Muscle layer of colon (tissue), 2 donors: Measurements from ENCODE around the gene EID3.

Experiments
- H3K27ac ChIP-seq: one replicate; pipeline ENCODE4 v1.7.0; 2013; ENCODE audit warnings: low read depth, mild to moderate bottlenecking, low read length, moderate library complexity
- H3K27me3 ChIP-seq, 2 donors: one replicate each; pipeline ENCODE4 v1.7.0; 2013; ENCODE audit warnings: low read length in 2 of 2, mild to moderate bottlenecking in 2 of 2; ENCODE audit not compliant: insufficient read depth in 2 of 2, control insufficient read depth in 1 of 2
- H3K36me3 ChIP-seq: one replicate; pipeline ENCODE4 v1.7.0; 2013; ENCODE audit warnings: mild to moderate bottlenecking, low read length; ENCODE audit not compliant: insufficient read depth
- H3K4me1 ChIP-seq: one replicate; pipeline ENCODE4 v1.7.0; 2013; ENCODE audit warnings: mild to moderate bottlenecking, low read length; ENCODE audit not compliant: insufficient read depth
- H3K4me3 ChIP-seq, 2 donors: one replicate each; pipeline ENCODE4 v1.7.0; 2013; ENCODE audit warnings: low read length in 2 of 2, low read depth in 1 of 2, mild to moderate bottlenecking in 1 of 2, moderate library complexity in 1 of 2
- H3K9ac ChIP-seq: one replicate; pipeline ENCODE4 v1.7.0; 2013; ENCODE audit warnings: low read length
- H3K9me3 ChIP-seq: one replicate; pipeline ENCODE4 v1.7.0; 2013; ENCODE audit warnings: mild to moderate bottlenecking, low read length
- donor health status: abdominal sarcoma.
- donor health status: Adenocarcinoma of cecum.

EID3 gene

DNA sequence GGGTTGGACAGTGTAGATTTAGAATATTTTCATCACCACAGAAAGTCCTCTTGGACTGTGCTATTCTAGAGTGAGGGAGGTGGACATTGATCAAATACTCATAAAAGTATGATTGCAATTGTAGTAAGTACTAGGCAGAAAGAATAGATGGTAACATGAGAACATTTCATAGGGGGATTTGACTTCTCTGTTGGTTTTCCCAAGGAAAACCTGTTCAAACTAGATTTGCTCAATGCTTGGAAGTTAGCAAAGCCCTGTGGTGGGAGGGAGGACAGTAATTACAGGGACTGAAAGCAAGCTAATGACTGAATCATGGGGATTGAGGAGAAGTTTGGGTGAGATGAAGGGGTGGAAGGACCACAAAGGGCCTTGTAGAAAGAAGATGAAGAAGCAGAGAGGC, 24.4 kb upstream of the EID3 start:
- Histone ChIP-seq H3K9me3 (no peaks in the 10 kb centered on the region), H3K27ac (no peak overlapping the region), H3K27me3 (no peaks in the 10 kb centered on the region), H3K9ac (no peak overlapping the region), H3K4me3 (no peak overlapping the region), H3K36me3 (no peaks in the 10 kb centered on the region), H3K4me1 (peaks cover 5% of the 10 kb centered on the region)

DNA sequence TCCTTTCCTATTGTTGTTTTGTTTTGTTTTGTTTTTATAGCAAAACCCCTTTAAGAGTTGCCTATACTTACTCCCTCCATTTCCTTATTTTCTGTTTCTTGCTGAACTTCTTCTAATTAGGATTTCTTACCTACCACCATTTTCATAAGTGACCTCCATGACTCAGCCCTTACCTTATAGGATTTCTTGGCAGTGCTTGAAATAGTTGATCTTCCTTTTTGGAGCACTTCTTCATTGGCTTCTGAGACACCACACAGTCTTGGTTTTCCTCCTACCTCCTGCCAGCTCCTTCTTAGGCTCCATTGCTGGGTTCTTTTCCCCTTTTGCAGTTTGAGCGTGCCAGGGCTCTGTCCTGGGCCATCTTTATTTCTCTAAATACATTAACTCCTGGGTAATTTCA, 23.4 kb upstream of the EID3 start:
- H3K9me3 ChIP-seq: no peaks in the 10 kb centered on the region
- H3K27me3 ChIP-seq: no peaks in the 10 kb centered on the region
- no peak overlapping the region for H3K4me3 ChIP-seq
- H3K9ac ChIP-seq: no peak overlapping the region
- peaks cover 5% of the 10 kb centered on the region for H3K4me1 ChIP-seq
- H3K36me3 ChIP-seq: no peaks in the 10 kb centered on the region
- H3K27ac ChIP-seq: no peak overlapping the region

DNA sequence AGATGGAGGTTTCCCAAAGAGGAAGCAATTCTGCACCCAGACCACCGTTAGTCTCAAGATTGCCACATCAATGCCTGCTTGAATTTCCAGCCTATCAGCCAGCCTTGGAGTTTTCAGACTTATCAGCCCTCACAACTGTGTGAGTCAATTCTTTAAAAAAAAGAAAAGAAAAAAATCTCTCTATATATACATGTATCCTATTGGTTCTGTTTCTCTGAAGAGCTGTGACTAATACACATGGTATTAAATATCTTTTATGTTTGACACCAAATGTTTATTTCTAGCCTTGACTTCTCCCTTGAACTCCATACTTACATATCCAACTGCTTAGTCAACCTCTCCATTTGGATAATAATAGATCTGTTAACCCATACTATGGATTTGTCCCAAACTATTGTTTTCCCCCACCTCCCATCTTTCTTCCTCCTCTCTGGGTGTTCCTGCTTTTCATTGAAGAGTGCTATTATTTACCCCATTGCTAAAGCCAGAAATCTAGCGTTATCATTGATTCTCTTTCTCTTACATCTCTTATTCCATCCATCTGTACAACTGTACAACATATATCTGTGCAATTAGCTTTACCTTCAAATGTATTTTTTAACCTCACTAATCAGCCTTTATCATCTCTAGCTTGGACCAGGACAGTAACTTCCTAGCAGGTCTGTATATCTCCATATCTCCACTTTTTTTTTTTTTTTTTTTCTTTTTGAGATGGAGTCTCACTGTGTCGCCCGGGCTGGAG, 22.7 kb upstream of the EID3 start:
- H3K27me3 ChIP-seq: no peaks in the 10 kb centered on the region
- H3K4me3 ChIP-seq: no peak overlapping the region
- no peak overlapping the region for H3K9ac ChIP-seq
- H3K9me3 ChIP-seq: no peaks in the 10 kb centered on the region
- no peak overlapping the region for H3K27ac ChIP-seq
- peaks cover 9% of the 10 kb centered on the region for H3K4me1 ChIP-seq
- H3K36me3 ChIP-seq: no peaks in the 10 kb centered on the region

DNA sequence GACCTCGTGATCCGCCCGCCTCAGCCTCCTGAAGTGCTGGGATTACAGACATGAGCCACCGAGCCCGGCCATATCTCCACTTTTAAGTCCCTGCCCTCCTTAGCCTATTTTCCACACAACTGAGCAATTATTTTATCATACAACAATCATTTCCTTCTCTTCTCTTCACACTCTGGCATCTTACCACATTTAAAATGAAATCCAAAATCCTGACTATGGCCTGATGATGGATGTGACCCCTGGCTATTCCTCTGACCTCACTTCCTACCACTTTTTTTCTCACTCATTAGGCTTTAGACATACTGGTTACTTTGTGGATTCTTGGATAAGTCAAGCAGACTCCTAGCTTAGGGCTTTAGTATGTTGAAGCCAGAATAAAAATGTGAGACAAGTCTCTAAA, 21.9 kb upstream of the EID3 start:
- H3K4me1 ChIP-seq: peaks cover 16% of the 10 kb centered on the region
- H3K36me3 ChIP-seq: no peaks in the 10 kb centered on the region
- no peaks in the 10 kb centered on the region for H3K9me3 ChIP-seq
- H3K27me3 ChIP-seq: no peaks in the 10 kb centered on the region
- no peak overlapping the region for H3K27ac ChIP-seq
- H3K9ac ChIP-seq: no peak overlapping the region
- no peak overlapping the region for H3K4me3 ChIP-seq

DNA sequence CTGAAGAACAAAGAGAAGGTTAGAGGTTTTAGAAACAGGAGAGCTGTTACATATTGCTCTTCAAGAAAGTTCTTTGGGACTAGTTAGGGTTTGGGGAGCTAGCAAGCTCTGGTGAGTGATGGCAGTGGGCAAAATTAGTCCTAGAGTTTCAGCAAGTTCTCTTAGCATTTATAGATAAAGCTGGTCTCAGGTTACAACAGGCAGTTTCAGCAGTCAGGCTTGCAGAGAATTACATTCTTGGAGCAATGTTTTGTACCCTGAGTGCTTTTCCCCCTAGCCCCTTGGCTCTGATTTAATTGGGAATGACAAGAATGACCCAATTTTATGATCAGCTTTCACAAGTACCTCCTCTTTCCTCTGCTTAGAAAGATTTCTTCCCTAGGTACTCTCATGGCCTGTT, 21.4 kb upstream of the EID3 start:
- H3K27ac ChIP-seq: no peak overlapping the region
- H3K9me3 ChIP-seq: no peaks in the 10 kb centered on the region
- no peaks in the 10 kb centered on the region for H3K27me3 ChIP-seq
- peaks cover 16% of the 10 kb centered on the region for H3K4me1 ChIP-seq
- H3K9ac ChIP-seq: no peak overlapping the region
- no peaks in the 10 kb centered on the region for H3K36me3 ChIP-seq
- H3K4me3 ChIP-seq: no peak overlapping the region

DNA sequence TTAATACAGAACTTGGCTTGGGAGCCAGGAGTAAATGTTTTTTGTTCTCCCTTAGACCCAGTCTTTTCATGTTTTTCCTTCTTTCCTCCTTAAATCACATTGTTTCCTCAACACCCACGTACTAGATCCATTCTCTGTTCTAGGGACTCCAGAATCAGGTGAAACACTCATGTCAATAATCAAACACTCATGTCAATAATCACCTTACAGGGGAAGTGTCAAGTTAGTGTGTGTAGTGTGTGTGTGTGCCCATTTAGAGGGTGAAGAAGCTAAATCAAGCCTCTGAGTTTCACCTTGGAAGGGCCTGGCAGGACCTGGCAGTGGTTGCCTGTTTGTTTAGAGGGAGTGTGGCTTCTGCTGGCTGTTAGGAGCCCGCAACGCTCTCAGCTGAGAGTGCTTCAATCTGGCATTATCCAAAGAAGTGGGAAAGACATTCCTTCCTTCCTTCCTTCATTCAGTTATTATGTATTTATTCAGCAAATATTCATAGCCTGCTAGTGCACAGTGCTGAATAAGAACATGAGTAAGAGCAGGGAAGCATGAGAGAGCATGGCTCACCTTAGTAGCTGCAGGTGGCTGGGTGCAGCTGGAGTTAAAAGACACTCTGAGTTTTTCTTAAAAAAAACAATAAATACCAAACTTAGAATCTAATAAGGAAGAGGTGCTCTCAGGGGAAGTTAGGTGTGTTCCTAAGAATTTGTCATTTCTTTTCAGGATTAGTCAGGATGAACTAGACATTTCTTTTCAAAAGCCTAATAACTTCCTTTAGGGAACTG, 17.6 kb upstream of the EID3 start:
- H3K27me3 ChIP-seq: no peaks in the 10 kb centered on the region
- H3K36me3 ChIP-seq: no peaks in the 10 kb centered on the region
- H3K4me1 ChIP-seq: peaks cover 24% of the 10 kb centered on the region
- H3K27ac ChIP-seq: peak overlapping the region; percentile 88
- H3K9me3 ChIP-seq: no peaks in the 10 kb centered on the region
- H3K4me3 ChIP-seq: peak overlapping the region in 1 of 2 donors; percentile 81
- peak overlapping the region; percentile 80 for H3K9ac ChIP-seq

DNA sequence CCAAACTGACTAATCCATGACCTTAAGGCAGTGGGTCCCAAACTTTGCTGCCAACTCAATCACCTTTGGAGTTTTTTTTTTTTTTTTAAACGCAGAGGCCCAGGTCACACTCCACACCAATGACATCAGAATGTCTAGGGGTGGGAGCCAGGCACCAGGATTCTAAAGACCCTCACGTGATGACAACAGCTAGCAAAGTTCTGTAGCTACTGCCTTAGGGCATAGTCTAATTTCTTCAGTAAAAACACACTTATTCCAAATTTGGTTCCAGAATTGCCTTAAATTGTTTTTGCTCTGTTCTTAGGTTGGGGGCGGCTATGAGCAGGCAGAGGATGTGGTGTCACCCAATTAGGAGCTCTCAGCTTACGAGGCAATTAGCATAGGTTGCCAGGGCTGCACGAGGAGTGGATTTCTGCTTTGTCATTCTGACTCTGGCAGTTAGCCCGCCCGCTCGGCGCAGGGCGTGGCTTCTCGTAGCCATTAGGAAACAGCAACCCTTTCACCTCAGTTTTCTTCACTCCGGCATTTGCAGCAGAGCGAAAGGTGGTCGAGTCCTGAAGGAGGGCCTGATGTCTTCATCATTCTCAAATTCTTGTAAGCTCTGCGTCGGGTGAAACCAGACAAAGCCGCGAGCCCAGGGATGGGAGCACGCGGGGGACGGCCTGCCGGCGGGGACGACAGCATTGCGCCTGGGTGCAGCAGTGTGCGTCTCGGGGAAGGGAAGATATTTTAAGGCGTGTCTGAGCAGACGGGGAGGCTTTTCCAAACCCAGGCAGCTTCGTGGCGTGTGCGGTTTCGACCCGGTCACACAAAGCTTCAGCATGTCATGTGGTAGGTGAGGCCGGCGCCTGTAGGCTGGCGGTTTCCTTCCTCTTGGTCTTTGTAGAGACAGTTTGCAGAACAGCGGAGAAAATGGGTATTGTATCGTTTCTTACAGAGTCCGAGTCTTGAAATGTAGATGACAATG, 16.7 kb upstream of the EID3 start:
- peaks cover 3% of the 10 kb centered on the region for H3K36me3 ChIP-seq
- no peaks in the 10 kb centered on the region for H3K27me3 ChIP-seq
- H3K9me3 ChIP-seq: no peaks in the 10 kb centered on the region
- H3K9ac ChIP-seq: peak overlapping the region; percentile 80
- peak overlapping the region; percentile 72 to 81 for H3K4me3 ChIP-seq
- H3K27ac ChIP-seq: peak overlapping the region; percentile 88
- H3K4me1 ChIP-seq: peaks cover 24% of the 10 kb centered on the region

DNA sequence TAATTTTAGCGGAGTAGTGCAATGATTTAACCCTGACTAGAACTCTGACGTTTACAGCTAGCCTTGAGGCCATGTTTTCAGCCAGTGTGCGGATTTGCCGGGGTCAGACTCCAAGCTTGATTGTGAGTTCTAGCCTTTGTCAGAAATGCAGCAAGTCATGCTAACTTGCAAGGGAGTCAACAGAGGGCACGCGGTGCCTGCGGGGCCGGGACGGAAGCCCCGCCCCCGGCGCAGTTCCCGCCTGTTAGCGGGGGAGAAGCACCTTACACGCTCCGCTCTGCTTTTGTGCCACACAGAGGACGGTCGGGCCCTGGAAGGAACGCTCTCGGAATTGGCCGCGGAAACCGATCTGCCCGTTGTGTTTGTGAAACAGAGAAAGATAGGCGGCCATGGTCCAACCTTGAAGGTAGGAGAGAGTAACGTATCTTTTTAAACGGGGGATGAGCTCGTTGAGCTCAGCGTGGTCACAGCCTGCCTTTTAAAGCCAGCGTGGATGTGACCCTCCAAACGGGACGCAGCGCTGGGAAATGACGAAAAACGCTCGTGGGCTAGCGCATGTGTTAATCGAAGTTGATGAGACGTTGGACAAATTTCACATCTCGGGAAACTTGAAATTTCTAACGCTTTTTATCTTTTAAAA, 14.8 kb upstream of the EID3 start:
- Histone ChIP-seq H3K4me3 (peak overlapping the region; percentile 72 to 81), H3K27ac (peak overlapping the region; percentile 85), H3K27me3 (no peaks in the 10 kb centered on the region), H3K36me3 (peaks cover 11% of the 10 kb centered on the region), H3K9me3 (no peaks in the 10 kb centered on the region), H3K4me1 (peaks cover 24% of the 10 kb centered on the region), H3K9ac (peak overlapping the region; percentile 80)

DNA sequence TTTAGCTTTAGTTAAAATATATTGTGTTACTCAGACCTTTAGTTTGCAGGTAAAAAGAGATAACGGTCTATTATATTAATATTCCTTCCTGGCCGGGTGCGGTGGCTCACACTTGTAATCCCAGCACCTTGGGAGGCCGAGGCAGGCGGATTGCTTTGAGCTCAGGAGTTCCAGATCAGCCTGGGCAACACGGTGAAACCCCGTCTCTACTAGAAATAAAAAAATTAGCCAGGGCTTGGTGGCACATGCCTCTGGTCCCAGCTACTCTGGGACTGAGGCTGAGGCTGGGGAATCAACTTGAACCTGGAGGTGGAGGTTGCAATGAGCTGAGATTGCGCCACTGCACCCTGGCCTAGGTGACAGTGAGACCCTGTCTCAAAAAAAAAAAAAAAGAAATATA, 13.2 kb upstream of the EID3 start:
- Histone ChIP-seq H3K9ac (no peak overlapping the region), H3K27me3 (no peaks in the 10 kb centered on the region), H3K4me1 (peaks cover 30% of the 10 kb centered on the region), H3K27ac (no peak overlapping the region), H3K4me3 (no peak overlapping the region), H3K36me3 (peaks cover 21% of the 10 kb centered on the region), H3K9me3 (no peaks in the 10 kb centered on the region)

- peaks cover 32% of the 10 kb centered on the region for H3K4me1 ChIP-seq
- H3K27ac ChIP-seq: no peak overlapping the region
Observed at GRCh38 chr12:104290855-104291254, 12.7 kb upstream of the EID3 start.

More at GRCh38 chr12:104290855-104291254, 12.7 kb upstream of the EID3 start:
- Histone ChIP-seq H3K9me3 (no peaks in the 10 kb centered on the region), H3K4me3 (no peak overlapping the region), H3K36me3 (peaks cover 26% of the 10 kb centered on the region), H3K27me3 (no peaks in the 10 kb centered on the region), H3K9ac (no peak overlapping the region)
